ENCODE data around the gene RGR. TPM values are rescaled to one million over a fixed set of nuclear protein-coding genes. Genes with fewer than 3 reads are reported as not detected.

RGR gene
- total and polyA plus RNA-seq, 2 experiments from 2014 or later: not detected

DNA sequence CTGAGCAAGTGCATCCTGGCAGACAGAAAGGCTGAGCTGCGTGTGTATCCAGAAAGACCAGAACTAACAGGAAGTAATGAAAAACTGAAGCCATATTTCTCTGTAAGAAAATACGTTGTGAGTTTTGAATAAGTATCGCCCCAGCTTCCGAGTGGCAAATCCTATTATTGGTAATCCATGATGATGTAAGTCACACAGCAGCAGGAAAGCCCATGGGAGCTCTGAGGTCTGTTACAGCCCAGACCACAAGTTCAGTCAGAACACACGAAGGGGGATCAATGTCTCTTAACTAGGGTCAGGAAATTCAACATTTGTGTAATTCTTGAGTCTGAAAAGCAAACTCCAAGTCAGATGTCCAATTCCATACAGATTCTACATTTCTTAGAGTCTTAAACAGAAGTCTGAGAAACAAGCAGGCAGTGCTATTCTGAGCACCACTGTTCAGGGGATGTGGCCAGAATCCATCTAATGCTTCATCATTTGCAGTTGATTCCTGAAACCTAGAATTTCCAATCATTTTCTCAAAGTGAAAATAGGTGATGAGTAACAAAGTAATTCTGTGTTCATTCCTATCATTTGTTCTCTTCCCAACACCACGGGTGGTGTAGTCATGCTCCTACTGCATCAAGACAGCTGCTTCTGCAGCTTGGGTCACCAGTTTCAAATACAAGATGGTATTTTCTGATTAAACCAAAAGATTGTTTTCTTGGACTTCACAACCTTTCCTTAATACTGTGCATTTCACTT, 19.3 kb upstream of the RGR start, which contains the start of gene LRIT2:
Gene LRIT2, minus strand, starts transcription at position 118 of the 747 bp plus-strand sequence. Its CDS starts 24 bp downstream, at position 94.
- no peak within 1 kb of the TSS for H3K4me3 Mint-ChIP-seq
- Histone ChIP-seq H3K4me3 (no peak within 1 kb of the TSS), H4K20me1 (replicated peaks; ENCODE audit: insufficient read depth) (no peaks in the 10 kb centered on the region), H2AFZ (no peak within 1 kb of the TSS), H3K4me2 (no peak within 1 kb of the TSS), H3F3A (replicated peaks; ENCODE audit: low read depth) (no peaks in the 10 kb centered on the region), H3K9me2 (ENCODE audit: insufficient read depth) (peaks cover 7% of the 10 kb centered on the region; the same call in 1 of the 2 replicates), H3K27me3 (ENCODE audit: insufficient read depth) (no peaks in the 10 kb centered on the region), H3K4me1 (ENCODE audit: insufficient read depth) (no peaks in the 10 kb centered on the region), H3K36me3 (ENCODE audit: insufficient read depth) (no peaks in the 10 kb centered on the region), H3K79me2 (replicated peaks; ENCODE audit: insufficient read depth) (no peaks in the 10 kb centered on the region), H3K27ac (ENCODE audit: low read depth) (no peak within 1 kb of the TSS)
- no peak for ATAC-seq
- H3K36me3 Mint-ChIP-seq (ENCODE audit: low read depth): no peaks in the 10 kb centered on the region
- TF ChIP-seq CREB1 (CRISPR knock-in tag; IDR thresholded peaks at IDR 0.05; ENCODE audit: low read depth) (no peak), ZNF331 (CRISPR knock-in tag; IDR thresholded peaks at IDR 0.05; ENCODE audit: low read depth) (no peak), JUNB (IDR thresholded peaks at IDR 0.05; ENCODE audit: unreplicated experiment) (no peak)
- TF ChIP-seq, protein P1, sequence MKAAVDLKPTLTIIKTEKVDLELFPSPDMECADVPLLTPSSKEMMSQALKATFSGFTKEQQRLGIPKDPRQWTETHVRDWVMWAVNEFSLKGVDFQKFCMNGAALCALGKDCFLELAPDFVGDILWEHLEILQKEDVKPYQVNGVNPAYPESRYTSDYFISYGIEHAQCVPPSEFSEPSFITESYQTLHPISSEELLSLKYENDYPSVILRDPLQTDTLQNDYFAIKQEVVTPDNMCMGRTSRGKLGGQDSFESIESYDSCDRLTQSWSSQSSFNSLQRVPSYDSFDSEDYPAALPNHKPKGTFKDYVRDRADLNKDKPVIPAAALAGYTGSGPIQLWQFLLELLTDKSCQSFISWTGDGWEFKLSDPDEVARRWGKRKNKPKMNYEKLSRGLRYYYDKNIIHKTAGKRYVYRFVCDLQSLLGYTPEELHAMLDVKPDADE (IDR thresholded peaks at IDR 0.05): no peak
- no peaks in the 10 kb centered on the region for H3K4me1 Mint-ChIP-seq
- no peak for DNase-seq (ENCODE audit: low spot score)
- no peak within 1 kb of the TSS for H3K27ac Mint-ChIP-seq
- H3K9me3 Mint-ChIP-seq: no peaks in the 10 kb centered on the region
- H3K27me3 Mint-ChIP-seq (ENCODE audit: insufficient read depth, low read depth, poor library complexity): peaks cover 2% of the 10 kb centered on the region

DNA sequence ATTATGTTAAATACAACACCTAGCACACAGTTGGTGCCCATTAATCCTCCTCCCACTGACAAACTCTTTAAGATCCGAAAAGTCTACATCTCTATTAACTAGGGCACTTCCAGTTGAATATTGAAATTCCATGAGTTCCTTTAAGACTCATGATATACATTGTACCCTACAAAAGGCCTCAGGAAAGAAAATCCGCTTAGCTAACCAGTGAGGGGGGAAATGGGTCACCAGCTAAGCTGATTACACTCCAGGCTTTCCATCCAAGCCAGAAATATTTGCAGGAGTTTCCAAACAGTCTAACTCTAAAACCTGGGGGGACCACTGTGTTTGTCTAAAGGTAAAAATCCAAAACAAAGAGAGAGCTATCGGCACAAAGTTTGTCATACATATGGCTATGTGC, 18.2 kb upstream of the RGR start:
- H2AFZ ChIP-seq: no peak overlapping the region
- peaks cover 7% of the 10 kb centered on the region; the same call in 1 of the 2 replicates for H3K9me2 ChIP-seq (ENCODE audit: insufficient read depth)
- H3K4me3 ChIP-seq: no peak overlapping the region
- H3K4me1 ChIP-seq (ENCODE audit: insufficient read depth): no peaks in the 10 kb centered on the region
- Mint-ChIP-seq H3K27me3 (ENCODE audit: insufficient read depth, low read depth, poor library complexity) (peaks cover 2% of the 10 kb centered on the region), H3K4me1 (no peaks in the 10 kb centered on the region), H3K27ac (no peak overlapping the region), H3K4me3 (no peak overlapping the region), H3K9me3 (no peaks in the 10 kb centered on the region), H3K36me3 (ENCODE audit: low read depth) (no peaks in the 10 kb centered on the region)
- DNase-seq (ENCODE audit: low spot score) (no peak), ATAC-seq (no peak)
- no peaks in the 10 kb centered on the region for H4K20me1 ChIP-seq (replicated peaks; ENCODE audit: insufficient read depth)
- H3K27me3 ChIP-seq (ENCODE audit: insufficient read depth): no peaks in the 10 kb centered on the region
- H3K27ac ChIP-seq (ENCODE audit: low read depth): no peak overlapping the region
- no peak overlapping the region for H3K4me2 ChIP-seq
- no peaks in the 10 kb centered on the region for H3K79me2 ChIP-seq (replicated peaks; ENCODE audit: insufficient read depth)
- H3K36me3 ChIP-seq (ENCODE audit: insufficient read depth): no peaks in the 10 kb centered on the region
- no peaks in the 10 kb centered on the region for H3F3A ChIP-seq (replicated peaks; ENCODE audit: low read depth)
- TF ChIP-seq STAT1 (IDR thresholded peaks at IDR 0.05; ENCODE audit: unreplicated experiment) (no peak), ZNF331 (CRISPR knock-in tag; IDR thresholded peaks at IDR 0.05; ENCODE audit: low read depth) (no peak), EZH2phosphoT487 (IDR thresholded peaks at IDR 0.05; ENCODE audit: unreplicated experiment) (no peak), NANOG (IDR thresholded peaks at IDR 0.05; ENCODE audit: borderline replicate concordance) (no peak), JUNB (IDR thresholded peaks at IDR 0.05; ENCODE audit: unreplicated experiment) (no peak), CREB1 (CRISPR knock-in tag; IDR thresholded peaks at IDR 0.05; ENCODE audit: low read depth) (no peak), POLR2AphosphoS5 (IDR thresholded peaks at IDR 0.05; ENCODE audit: low read depth) (no peak)
- TF ChIP-seq, protein P1 (IDR thresholded peaks at IDR 0.05): no peak
- TF ChIP-seq, protein P2, sequence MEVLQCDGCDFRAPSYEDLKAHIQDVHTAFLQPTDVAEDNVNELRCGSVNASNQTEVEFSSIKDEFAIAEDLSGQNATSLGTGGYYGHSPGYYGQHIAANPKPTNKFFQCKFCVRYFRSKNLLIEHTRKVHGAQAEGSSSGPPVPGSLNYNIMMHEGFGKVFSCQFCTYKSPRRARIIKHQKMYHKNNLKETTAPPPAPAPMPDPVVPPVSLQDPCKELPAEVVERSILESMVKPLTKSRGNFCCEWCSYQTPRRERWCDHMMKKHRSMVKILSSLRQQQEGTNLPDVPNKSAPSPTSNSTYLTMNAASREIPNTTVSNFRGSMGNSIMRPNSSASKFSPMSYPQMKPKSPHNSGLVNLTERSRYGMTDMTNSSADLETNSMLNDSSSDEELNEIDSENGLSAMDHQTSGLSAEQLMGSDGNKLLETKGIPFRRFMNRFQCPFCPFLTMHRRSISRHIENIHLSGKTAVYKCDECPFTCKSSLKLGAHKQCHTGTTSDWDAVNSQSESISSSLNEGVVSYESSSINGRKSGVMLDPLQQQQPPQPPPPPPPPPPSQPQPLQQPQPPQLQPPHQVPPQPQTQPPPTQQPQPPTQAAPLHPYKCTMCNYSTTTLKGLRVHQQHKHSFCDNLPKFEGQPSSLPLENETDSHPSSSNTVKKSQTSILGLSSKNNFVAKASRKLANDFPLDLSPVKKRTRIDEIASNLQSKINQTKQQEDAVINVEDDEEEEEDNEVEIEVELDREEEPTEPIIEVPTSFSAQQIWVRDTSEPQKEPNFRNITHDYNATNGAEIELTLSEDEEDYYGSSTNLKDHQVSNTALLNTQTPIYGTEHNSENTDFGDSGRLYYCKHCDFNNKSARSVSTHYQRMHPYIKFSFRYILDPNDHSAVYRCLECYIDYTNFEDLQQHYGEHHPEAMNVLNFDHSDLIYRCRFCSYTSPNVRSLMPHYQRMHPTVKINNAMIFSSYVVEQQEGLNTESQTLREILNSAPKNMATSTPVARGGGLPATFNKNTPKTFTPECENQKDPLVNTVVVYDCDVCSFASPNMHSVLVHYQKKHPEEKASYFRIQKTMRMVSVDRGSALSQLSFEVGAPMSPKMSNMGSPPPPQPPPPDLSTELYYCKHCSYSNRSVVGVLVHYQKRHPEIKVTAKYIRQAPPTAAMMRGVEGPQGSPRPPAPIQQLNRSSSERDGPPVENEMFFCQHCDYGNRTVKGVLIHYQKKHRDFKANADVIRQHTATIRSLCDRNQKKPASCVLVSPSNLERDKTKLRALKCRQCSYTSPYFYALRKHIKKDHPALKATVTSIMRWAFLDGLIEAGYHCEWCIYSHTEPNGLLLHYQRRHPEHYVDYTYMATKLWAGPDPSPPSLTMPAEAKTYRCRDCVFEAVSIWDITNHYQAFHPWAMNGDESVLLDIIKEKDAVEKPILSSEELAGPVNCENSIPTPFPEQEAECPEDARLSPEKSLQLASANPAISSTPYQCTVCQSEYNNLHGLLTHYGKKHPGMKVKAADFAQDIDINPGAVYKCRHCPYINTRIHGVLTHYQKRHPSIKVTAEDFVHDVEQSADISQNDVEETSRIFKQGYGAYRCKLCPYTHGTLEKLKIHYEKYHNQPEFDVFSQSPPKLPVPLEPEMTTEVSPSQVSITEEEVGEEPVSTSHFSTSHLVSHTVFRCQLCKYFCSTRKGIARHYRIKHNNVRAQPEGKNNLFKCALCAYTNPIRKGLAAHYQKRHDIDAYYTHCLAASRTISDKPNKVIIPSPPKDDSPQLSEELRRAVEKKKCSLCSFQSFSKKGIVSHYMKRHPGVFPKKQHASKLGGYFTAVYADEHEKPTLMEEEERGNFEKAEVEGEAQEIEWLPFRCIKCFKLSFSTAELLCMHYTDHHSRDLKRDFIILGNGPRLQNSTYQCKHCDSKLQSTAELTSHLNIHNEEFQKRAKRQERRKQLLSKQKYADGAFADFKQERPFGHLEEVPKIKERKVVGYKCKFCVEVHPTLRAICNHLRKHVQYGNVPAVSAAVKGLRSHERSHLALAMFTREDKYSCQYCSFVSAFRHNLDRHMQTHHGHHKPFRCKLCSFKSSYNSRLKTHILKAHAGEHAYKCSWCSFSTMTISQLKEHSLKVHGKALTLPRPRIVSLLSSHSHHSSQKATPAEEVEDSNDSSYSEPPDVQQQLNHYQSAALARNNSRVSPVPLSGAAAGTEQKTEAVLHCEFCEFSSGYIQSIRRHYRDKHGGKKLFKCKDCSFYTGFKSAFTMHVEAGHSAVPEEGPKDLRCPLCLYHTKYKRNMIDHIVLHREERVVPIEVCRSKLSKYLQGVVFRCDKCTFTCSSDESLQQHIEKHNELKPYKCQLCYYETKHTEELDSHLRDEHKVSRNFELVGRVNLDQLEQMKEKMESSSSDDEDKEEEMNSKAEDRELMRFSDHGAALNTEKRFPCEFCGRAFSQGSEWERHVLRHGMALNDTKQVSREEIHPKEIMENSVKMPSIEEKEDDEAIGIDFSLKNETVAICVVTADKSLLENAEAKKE (CRISPR knock-in tag; IDR thresholded peaks at IDR 0.05): no peak
- TF ChIP-seq, protein P3, sequence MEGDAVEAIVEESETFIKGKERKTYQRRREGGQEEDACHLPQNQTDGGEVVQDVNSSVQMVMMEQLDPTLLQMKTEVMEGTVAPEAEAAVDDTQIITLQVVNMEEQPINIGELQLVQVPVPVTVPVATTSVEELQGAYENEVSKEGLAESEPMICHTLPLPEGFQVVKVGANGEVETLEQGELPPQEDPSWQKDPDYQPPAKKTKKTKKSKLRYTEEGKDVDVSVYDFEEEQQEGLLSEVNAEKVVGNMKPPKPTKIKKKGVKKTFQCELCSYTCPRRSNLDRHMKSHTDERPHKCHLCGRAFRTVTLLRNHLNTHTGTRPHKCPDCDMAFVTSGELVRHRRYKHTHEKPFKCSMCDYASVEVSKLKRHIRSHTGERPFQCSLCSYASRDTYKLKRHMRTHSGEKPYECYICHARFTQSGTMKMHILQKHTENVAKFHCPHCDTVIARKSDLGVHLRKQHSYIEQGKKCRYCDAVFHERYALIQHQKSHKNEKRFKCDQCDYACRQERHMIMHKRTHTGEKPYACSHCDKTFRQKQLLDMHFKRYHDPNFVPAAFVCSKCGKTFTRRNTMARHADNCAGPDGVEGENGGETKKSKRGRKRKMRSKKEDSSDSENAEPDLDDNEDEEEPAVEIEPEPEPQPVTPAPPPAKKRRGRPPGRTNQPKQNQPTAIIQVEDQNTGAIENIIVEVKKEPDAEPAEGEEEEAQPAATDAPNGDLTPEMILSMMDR (conservative IDR thresholded peaks at IDR 0.05; ENCODE audit: low read depth in 2 of 2): no peak
